ENCODE results near the gene FANCE. TPM values are rescaled to one million over a fixed set of nuclear protein-coding genes. Genes with fewer than 3 reads are reported as not detected.

FANCE gene
- total and polyA plus RNA-seq, 9 of the 15 experiments (the other 6 are each of a cell fraction or from before 2014, with no cell fraction given): 5.7 to 30.2 (median 17.0) TPM

DNA sequence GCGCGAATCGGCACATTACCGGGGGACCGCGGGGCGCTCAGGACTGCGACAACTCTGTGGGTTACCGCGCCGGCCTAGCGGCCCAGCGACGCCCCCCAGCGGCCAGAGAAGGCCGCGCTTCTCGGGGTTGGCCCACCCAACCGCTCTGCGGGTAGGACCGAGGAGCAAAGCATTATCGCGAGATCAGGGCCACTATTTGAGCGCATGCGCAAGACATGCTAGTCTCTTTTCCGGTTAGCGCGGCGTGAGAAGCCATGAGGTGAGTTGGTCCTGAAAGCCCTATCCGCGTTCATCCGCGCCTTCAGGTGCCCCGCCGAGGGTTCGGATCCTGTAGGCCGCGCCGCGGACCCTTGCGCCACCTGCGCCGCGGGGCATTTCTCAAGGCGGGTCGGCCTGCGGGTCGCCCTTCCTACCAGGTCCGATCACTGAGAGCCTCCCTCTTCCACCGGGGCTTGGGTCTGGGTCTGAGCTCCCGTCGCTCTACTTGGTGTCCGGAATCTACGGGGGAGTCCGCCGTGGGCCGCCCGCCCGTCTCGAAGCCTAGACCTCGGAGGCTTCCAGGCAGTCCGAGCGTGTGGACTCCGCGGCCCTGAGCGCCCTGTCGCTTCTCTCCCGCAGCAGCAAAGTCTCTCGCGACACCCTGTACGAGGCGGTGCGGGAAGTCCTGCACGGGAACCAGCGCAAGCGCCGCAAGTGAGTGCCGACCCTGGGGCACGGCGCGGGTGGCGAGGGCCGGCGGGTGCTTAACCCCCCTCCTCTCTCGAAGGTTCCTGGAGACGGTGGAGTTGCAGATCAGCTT lies 16.2 kb downstream of the FANCE start, which contains the start of gene RPL10A (continued):
- TF ChIP-seq POLR2AphosphoS5 (IDR thresholded peaks at IDR 0.05; ENCODE audit: control insufficient read depth, insufficient read depth, low read depth, low read length) (peak; percentile 99), NFIX (CRISPR knock-in tag; IDR thresholded peaks at IDR 0.05; ENCODE audit: low read depth) (0 out of 2 replicates have a peak, but pooled peaks have one; percentile 3), SMAD3 (CRISPR knock-in tag; conservative IDR thresholded peaks at IDR 0.05) (0 out of 2 replicates have a peak, but pooled peaks have one; percentile 35), ZNF77 (CRISPR knock-in tag; IDR thresholded peaks at IDR 0.05) (no peak), TFAM (CRISPR knock-in tag; conservative IDR thresholded peaks at IDR 0.05) (no peak), EP400 (IDR thresholded peaks at IDR 0.05) (peak; percentile 100), CREB1 (IDR thresholded peaks at IDR 0.05) (no peak; the same call in 1 of the 2 replicates), CREB1 (CRISPR knock-in tag; IDR thresholded peaks at IDR 0.05) (peak; percentile 17; the same call in 1 of the 2 replicates), ZC3H4 (CRISPR knock-in tag; IDR thresholded peaks at IDR 0.05; ENCODE audit: borderline replicate concordance) (peak; percentile 93), CAMTA2 (CRISPR knock-in tag; conservative IDR thresholded peaks at IDR 0.05) (no peak), ZNF764 (CRISPR knock-in tag; IDR thresholded peaks at IDR 0.05; ENCODE audit: low read depth) (no peak), MAFK (IDR thresholded peaks at IDR 0.05; ENCODE audit: low read length) (0 out of 2 replicates have a peak, but pooled peaks have one; percentile 7), ZSCAN29 (IDR thresholded peaks at IDR 0.05) (peak; percentile 57), RBM14 (IDR thresholded peaks at IDR 0.05; ENCODE audit: borderline replicate concordance, insufficient read depth, low read depth, low read length) (peak; percentile 99), POLR3G (IDR thresholded peaks at IDR 0.05; ENCODE audit: extremely low read depth, insufficient read length, insufficient replicate concordance) (no peak), NFE2L1 (tag; IDR thresholded peaks at IDR 0.05; ENCODE audit: borderline replicate concordance, low read depth) (no peak), HNRNPUL1 (IDR thresholded peaks at IDR 0.05; ENCODE audit: low read length) (no peak), PTRF (tag; IDR thresholded peaks at IDR 0.05) (no peak), ILK (tag; IDR thresholded peaks at IDR 0.05; ENCODE audit: borderline replicate concordance, low read depth) (no peak)
- TF ChIP-seq, protein P1, sequence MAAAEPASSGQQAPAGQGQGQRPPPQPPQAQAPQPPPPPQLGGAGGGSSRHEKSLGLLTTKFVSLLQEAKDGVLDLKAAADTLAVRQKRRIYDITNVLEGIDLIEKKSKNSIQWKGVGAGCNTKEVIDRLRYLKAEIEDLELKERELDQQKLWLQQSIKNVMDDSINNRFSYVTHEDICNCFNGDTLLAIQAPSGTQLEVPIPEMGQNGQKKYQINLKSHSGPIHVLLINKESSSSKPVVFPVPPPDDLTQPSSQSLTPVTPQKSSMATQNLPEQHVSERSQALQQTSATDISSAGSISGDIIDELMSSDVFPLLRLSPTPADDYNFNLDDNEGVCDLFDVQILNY (CRISPR knock-in tag; IDR thresholded peaks at IDR 0.05): peak; percentile 71
- TF ChIP-seq, protein P2, sequence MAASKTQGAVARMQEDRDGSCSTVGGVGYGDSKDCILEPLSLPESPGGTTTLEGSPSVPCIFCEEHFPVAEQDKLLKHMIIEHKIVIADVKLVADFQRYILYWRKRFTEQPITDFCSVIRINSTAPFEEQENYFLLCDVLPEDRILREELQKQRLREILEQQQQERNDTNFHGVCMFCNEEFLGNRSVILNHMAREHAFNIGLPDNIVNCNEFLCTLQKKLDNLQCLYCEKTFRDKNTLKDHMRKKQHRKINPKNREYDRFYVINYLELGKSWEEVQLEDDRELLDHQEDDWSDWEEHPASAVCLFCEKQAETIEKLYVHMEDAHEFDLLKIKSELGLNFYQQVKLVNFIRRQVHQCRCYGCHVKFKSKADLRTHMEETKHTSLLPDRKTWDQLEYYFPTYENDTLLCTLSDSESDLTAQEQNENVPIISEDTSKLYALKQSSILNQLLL (CRISPR knock-in tag; IDR thresholded peaks at IDR 0.05; ENCODE audit: borderline replicate concordance): no peak
- TF ChIP-seq, protein P3, sequence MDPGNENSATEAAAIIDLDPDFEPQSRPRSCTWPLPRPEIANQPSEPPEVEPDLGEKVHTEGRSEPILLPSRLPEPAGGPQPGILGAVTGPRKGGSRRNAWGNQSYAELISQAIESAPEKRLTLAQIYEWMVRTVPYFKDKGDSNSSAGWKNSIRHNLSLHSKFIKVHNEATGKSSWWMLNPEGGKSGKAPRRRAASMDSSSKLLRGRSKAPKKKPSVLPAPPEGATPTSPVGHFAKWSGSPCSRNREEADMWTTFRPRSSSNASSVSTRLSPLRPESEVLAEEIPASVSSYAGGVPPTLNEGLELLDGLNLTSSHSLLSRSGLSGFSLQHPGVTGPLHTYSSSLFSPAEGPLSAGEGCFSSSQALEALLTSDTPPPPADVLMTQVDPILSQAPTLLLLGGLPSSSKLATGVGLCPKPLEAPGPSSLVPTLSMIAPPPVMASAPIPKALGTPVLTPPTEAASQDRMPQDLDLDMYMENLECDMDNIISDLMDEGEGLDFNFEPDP (CRISPR knock-in tag; IDR thresholded peaks at IDR 0.05): peak; percentile 74; the same call in 1 of the 2 replicates
- TF ChIP-seq, protein P4, sequence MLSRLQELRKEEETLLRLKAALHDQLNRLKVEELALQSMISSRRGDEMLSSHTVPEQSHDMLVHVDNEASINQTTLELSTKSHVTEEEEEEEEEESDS (CRISPR knock-in tag; IDR thresholded peaks at IDR 0.05): no peak
- TF ChIP-seq, protein P5, sequence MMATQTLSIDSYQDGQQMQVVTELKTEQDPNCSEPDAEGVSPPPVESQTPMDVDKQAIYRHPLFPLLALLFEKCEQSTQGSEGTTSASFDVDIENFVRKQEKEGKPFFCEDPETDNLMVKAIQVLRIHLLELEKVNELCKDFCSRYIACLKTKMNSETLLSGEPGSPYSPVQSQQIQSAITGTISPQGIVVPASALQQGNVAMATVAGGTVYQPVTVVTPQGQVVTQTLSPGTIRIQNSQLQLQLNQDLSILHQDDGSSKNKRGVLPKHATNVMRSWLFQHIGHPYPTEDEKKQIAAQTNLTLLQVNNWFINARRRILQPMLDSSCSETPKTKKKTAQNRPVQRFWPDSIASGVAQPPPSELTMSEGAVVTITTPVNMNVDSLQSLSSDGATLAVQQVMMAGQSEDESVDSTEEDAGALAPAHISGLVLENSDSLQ (IDR thresholded peaks at IDR 0.05): no peak
